ENCODE results near the gene AKAP13.
A peak's percentile ranks its signal among the peaks of the same experiment; 100 is the strongest.
"Not testable (repeated sequence)": the region's sequence is repeated elsewhere in the genome, so short reads cannot be mapped to it uniquely, and the experiment has no call there.

AKAP13 gene

DNA sequence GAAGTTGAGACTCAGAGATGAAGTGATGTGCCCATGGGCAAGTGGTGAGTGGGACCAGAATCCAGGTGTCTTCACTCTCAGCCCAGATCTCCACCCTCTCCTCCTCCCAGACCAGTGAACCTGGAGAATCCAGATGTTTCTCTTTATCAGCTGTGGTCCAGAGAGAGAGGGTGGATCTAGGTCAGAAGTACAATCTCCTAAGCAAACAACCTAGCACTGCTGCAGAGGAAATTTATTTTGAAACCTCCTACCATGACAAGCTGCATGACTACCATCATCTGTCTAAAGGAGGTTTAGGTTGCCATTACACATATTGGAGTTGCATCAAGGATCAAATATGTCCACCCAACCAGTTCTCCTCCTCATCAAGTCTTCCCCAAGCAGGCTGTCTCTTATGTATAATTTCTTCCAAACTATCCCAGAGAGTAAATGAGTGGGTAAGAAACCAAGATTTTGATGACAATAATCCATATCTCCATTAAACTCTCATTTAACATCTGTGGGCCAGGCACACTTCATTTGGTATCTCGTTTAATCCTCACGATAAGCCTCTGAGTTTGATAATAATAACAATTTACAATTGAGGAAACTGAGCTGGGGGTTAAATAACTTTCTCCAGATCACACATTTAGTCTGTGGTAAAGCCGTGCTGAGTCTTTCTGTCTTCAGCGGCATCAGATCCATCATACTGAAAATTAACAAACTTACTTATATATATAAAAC is 35.0 kb upstream of the AKAP13 start:
- not testable (repeated sequence) for ATAC-seq; H3K36me3 Mint-ChIP-seq; H3K4me3 Mint-ChIP-seq; H3K9me3 Mint-ChIP-seq; DNase-seq (ENCODE audit: low spot score in 2 of 2); H3K27ac Mint-ChIP-seq
- peaks cover 13% of the 10 kb centered on the region for H3K4me1 Mint-ChIP-seq

DNA sequence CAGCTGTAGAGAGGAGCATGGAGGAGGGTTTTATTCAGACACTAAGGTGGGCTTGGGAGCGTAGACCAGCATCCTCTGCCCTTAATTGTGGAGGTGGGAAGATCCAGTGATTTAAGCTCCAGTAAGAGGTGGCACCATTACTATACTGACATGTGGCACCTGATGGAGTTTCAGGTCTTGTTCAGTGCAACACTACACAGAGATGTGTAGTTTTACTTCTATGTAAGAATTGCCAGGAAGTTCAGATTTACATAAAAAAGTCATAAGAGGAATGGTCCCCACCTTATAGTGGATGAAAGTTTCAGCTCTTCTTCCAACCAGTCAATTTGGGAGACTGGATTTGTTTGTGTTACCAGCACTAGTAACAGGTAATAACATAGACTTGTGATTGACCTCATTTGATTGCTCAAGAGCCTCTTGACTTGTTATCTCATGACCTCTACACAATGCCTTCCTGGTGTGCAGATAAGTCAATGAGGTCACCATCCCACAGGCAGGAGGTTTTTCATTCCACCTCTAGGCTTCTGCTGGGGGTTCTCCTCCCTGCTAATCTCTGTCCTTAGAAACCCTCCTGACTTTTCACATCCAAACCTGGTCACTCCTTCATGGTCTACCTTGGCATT is 33.8 kb upstream of the AKAP13 start:
- H3K36me3 Mint-ChIP-seq; H3K4me3 Mint-ChIP-seq; H3K9me3 Mint-ChIP-seq; DNase-seq (ENCODE audit: low spot score in 2 of 2): not testable (repeated sequence)
- H3K27ac Mint-ChIP-seq, result peak overlapping the region; percentile 52
- H3K4me1 Mint-ChIP-seq, result peaks cover 13% of the 10 kb centered on the region
- ATAC-seq, result peak; percentile 62

- H3K4me3 Mint-ChIP-seq; H3K9me3 Mint-ChIP-seq; DNase-seq (ENCODE audit: low spot score in 2 of 2); H3K27ac Mint-ChIP-seq; H3K36me3 Mint-ChIP-seq: not testable (repeated sequence)
- peak; percentile 13 for ATAC-seq
- H3K4me1 Mint-ChIP-seq, result peaks cover 13% of the 10 kb centered on the region
Measured at GRCh38 chr15:85347264-85348047, 32.9 kb upstream of the AKAP13 start.

GRCh38 chr15:85348048-85348766 is 32.2 kb upstream of the AKAP13 start:
- not testable (repeated sequence) for H3K9me3 Mint-ChIP-seq; DNase-seq (ENCODE audit: low spot score in 2 of 2); H3K36me3 Mint-ChIP-seq; H3K27ac Mint-ChIP-seq; H3K4me3 Mint-ChIP-seq
- peaks cover 13% of the 10 kb centered on the region for H3K4me1 Mint-ChIP-seq
- ATAC-seq, result peak; percentile 47

GRCh38 chr15:85349062-85349461 is 31.3 kb upstream of the AKAP13 start:
- DNase-seq (ENCODE audit: low spot score in 2 of 2); H3K36me3 Mint-ChIP-seq; H3K27ac Mint-ChIP-seq; H3K9me3 Mint-ChIP-seq; H3K4me3 Mint-ChIP-seq; ATAC-seq: not testable (repeated sequence)
- H3K4me1 Mint-ChIP-seq, result peaks cover 13% of the 10 kb centered on the region

DNA sequence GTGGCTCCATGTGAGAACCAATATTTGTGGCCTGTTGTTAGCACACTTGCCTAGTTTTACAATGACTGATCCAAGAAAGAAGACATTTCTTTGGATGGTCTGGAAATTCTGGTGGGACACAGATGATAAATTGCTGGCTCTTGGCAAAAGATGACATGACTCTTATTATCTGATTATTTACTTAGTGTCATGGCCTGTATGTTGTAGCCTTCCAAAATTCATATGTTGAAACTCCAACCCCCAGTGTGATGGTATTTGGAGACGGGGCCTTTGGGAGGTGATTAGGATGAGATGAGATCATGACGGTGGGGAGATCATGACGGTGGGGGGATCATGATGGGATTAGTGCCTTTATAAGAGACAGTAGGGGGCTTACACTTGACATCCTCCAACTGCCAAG is 30.0 kb upstream of the AKAP13 start:
- Mint-ChIP-seq H3K4me3 (no peak overlapping the region), H3K27ac (no peak overlapping the region), H3K4me1 (peaks cover 13% of the 10 kb centered on the region), H3K36me3 (no peaks in the 10 kb centered on the region), H3K9me3 (no peaks in the 10 kb centered on the region)
- DNase-seq (ENCODE audit: low spot score in 2 of 2), result no peak
- no peak for ATAC-seq

- not testable (repeated sequence) for DNase-seq (ENCODE audit: low spot score in 2 of 2); H3K27ac Mint-ChIP-seq; H3K9me3 Mint-ChIP-seq; H3K4me3 Mint-ChIP-seq; ATAC-seq; H3K4me1 Mint-ChIP-seq; H3K36me3 Mint-ChIP-seq
Measured at GRCh38 chr15:85351501-85351900, 28.9 kb upstream of the AKAP13 start.

DNA sequence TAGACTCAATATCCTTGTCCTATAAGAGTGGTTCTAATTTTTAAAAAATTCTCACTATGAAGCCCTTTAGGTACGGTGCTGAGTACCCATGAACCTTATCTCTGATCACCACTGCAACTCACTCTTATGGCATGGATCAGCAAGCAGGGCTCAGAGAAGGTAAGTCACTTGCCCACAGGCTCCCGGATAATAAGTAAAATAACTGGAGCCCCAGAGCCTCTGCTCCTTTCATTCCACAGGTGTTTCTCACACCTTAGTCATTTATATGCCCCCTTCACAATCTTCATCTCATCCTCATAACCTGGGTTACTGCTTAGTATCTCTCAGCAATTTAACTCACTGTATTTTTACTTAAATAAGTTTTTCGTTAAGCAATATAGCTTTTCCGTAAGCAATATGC is 28.4 kb upstream of the AKAP13 start:
- DNase-seq (ENCODE audit: low spot score in 2 of 2), result no peak
- Mint-ChIP-seq H3K4me1 (peaks cover 6% of the 10 kb centered on the region), H3K4me3 (no peak overlapping the region), H3K27ac (no peak overlapping the region), H3K9me3 (no peaks in the 10 kb centered on the region), H3K36me3 (no peaks in the 10 kb centered on the region)
- ATAC-seq, result no peak

DNA sequence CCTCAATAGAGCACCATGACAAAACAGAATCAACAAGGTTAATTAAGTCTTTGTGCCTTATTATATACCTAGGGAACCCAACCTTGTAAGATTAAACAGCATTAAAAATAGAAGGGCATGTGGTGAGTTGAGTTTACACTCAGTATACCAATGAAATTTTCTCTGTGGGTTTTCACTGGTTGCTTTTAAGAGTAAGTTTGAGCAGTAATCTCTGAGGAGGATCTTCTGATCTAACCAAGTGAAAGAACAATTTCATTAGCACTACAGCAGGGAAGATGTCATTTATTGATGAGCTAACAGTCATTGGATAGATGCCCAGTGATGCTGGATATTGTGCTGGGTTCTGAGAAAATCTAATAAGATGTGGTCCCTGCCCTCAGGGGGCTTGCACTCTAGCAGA is 26.9 kb upstream of the AKAP13 start:
- DNase-seq (ENCODE audit: low spot score in 2 of 2) (no peak), ATAC-seq (no peak)
- Mint-ChIP-seq H3K36me3 (no peaks in the 10 kb centered on the region), H3K9me3 (no peaks in the 10 kb centered on the region), H3K4me1 (peaks cover 17% of the 10 kb centered on the region), H3K4me3 (no peak overlapping the region), H3K27ac (no peak overlapping the region)

- ATAC-seq (no peak), DNase-seq (ENCODE audit: low spot score in 2 of 2) (no peak)
- Mint-ChIP-seq H3K4me1 (peaks cover 14% of the 10 kb centered on the region), H3K4me3 (no peak overlapping the region), H3K36me3 (no peaks in the 10 kb centered on the region), H3K9me3 (no peaks in the 10 kb centered on the region), H3K27ac (no peak overlapping the region)
Measured at GRCh38 chr15:85354461-85354860, 25.9 kb upstream of the AKAP13 start.

- H3K27ac Mint-ChIP-seq, result no peak overlapping the region
Measured at GRCh38 chr15:85354948-85355347, 25.5 kb upstream of the AKAP13 start.

DNA sequence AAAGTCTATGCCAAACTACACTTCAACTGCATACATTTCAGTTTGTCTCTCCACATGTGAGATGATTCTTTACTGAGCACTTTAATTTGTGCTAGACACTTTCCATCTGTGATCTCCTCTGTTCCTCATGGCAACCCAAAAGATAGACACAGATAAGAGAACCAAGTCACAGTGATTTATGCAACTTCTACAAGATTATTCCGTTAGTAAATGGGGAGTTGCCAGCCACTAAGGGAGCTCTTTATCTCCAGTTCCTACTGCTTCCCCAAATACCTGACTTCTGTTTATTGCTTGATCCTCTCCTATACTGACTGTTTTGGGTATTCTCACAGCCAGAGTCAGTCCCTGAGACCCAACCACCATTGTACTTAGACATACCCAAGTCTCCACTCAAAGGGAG is 24.1 kb upstream of the AKAP13 start:
- Mint-ChIP-seq H3K9me3 (no peaks in the 10 kb centered on the region), H3K27ac (no peak overlapping the region), H3K36me3 (no peaks in the 10 kb centered on the region), H3K4me3 (no peak overlapping the region), H3K4me1 (peaks cover 14% of the 10 kb centered on the region)
- no peak for ATAC-seq
- DNase-seq (ENCODE audit: low spot score in 2 of 2), result no peak

More at GRCh38 chr15:85354948-85355347, 25.5 kb upstream of the AKAP13 start:
- ATAC-seq (no peak), DNase-seq (ENCODE audit: low spot score in 2 of 2) (no peak)
- Mint-ChIP-seq H3K36me3 (no peaks in the 10 kb centered on the region), H3K9me3 (no peaks in the 10 kb centered on the region), H3K4me3 (no peak overlapping the region), H3K4me1 (peaks cover 14% of the 10 kb centered on the region)

- H3K27ac Mint-ChIP-seq, result no peak overlapping the region
- H3K4me3 Mint-ChIP-seq, result no peak overlapping the region
- H3K4me1 Mint-ChIP-seq, result peaks cover 27% of the 10 kb centered on the region
- no peaks in the 10 kb centered on the region for H3K36me3 Mint-ChIP-seq
- H3K9me3 Mint-ChIP-seq, result no peaks in the 10 kb centered on the region
- ATAC-seq (no peak), DNase-seq (ENCODE audit: low spot score in 2 of 2) (no peak)
Measured at GRCh38 chr15:85361323-85361722, 19.1 kb upstream of the AKAP13 start.

GRCh38 chr15:85362436-85363081 is 17.8 kb upstream of the AKAP13 start:
- Mint-ChIP-seq H3K27ac (no peak overlapping the region), H3K4me3 (no peak overlapping the region), H3K4me1 (peaks cover 24% of the 10 kb centered on the region), H3K9me3 (no peaks in the 10 kb centered on the region), H3K36me3 (no peaks in the 10 kb centered on the region)
- DNase-seq (ENCODE audit: low spot score in 2 of 2) (no peak), ATAC-seq (no peak)

- DNase-seq (ENCODE audit: low spot score in 2 of 2) (no peak), ATAC-seq (no peak)
- H3K9me3 Mint-ChIP-seq, result no peaks in the 10 kb centered on the region
- H3K27ac Mint-ChIP-seq, result no peak overlapping the region
- H3K4me1 Mint-ChIP-seq, result peaks cover 13% of the 10 kb centered on the region
- H3K36me3 Mint-ChIP-seq, result no peaks in the 10 kb centered on the region
- H3K4me3 Mint-ChIP-seq, result no peak overlapping the region
Measured at GRCh38 chr15:85365980-85366379, 14.4 kb upstream of the AKAP13 start.

Measured in stimulated activated effector memory CD8-positive, alpha-beta T cell treated with anti-CD3 and anti-CD28 coated beads, Interleukin-12 subunit alpha, Interleukin-12 subunit beta, amount 100 ng/mL, for 72 hours (primary cell).